UCSD-AML1 (cell line): ENCODE data around the gene CIZ1.

Experiments used
- DNase-seq: peaks from one replicate; lab custom pipeline; 2025; ENCODE audit not compliant: unreplicated experiment; lab: John Stamatoyannopoulos, UW

CIZ1 gene

GRCh38 chr9:128116104-128117083 is 75.0 kb downstream of the CIZ1 start:
- no peak for DNase-seq
